Motor neuron (in vitro differentiated cells): Measurements from ENCODE around the gene CREG2. TPM values are rescaled to one million over a fixed set of nuclear protein-coding genes. Genes with fewer than 3 reads are reported as not detected.
A peak's percentile ranks its signal among the peaks of the same experiment; 100 is the strongest.

Source experiments
- ATAC-seq, 8 experiments: fragments of 200-7000 bp; cut with Tn5 transposase; replicated peaks in 6 of 8; 2 replicates each; pipeline ENCODE4 v1.8.0; 2021; ENCODE audit warnings: mild to moderate bottlenecking in 8 of 8, moderate library complexity in 8 of 8
- H3K27ac ChIP-seq, 2 donors: fragments of 250-450 bp; sonication (Bioruptor Pico); 2 replicates each; pipeline ENCODE4 v1.9.0; 2021; ENCODE audit warnings: antibody characterized with exemption in 2 of 2, mild to moderate bottlenecking in 2 of 2, moderate library complexity in 1 of 2
- H3K4me1 ChIP-seq, 2 donors: fragments of 250-450 bp; sonication (Bioruptor Pico); replicated peaks in 1 of 2; 2 replicates each; pipeline ENCODE4 v1.6.1; 2021; ENCODE audit warnings: antibody characterized with exemption in 2 of 2, mild to moderate bottlenecking in 2 of 2, moderate library complexity in 1 of 2
- H3K4me3 ChIP-seq, 5 donors: fragments of 250-450 bp; sonication (Bioruptor Pico); 2 replicates each; pipeline ENCODE4 v1.9.0; 2021; ENCODE audit warnings: antibody characterized with exemption in 5 of 5, mild to moderate bottlenecking in 5 of 5, moderate library complexity in 4 of 5
- WGBS, 10 experiments: fragments of 450-650 bp; shearing (Covaris generic); methylation state at CpG; one replicate each; pipeline ENCODE4 v1.0.0; 2022; 5-methylcytosine and 5-hydroxymethylcytosine counted together
- in situ Hi-C, 9 experiments: fragments of 400-800 bp; cut with MboI; loops; one replicate each; pipeline ENCODE4 v1.15.0; 2021; ENCODE audit warnings: low sequenced_read_pairs in 9 of 9, low pct_unique_long_range_greater_than_20kb in 2 of 9; ENCODE audit not compliant: unreplicated experiment in 9 of 9
- total RNA-seq, 8 experiments: library from RNA; unstranded; fragments of 300-600 nt; gene quantifications; 2 replicates each; pipeline versions ENCODE4 v1.2.3 to v1.2.4, GENCODE V29; 2022

The CREG2 gene
- total RNA-seq, 8 experiments from 2014 or later, result 0.05 to 14.9 (median 6.8) TPM; not detected in 1

- in situ Hi-C loops, result loop anchor here in 1 of 9 experiments (25.0 kb wide), 2 partner anchors 310 to 585 kb away; partner anchors contain the start of gene IL1R2
- H3K27ac ChIP-seq, result no peak overlapping the region
- H3K4me3 ChIP-seq, result no peak overlapping the region
- H3K4me1 ChIP-seq, result peaks cover 28 to 39% of the 10 kb centered on the region in 2 donors
- whole genome bisulfite sequencing, 10 experiments, result 88 to 100% (median 100%) methylated on average over 2 to 6 of the region's 6 CpGs; no CpG with 5 or more reads in 3 of the 10 experiments
- no peak for ATAC-seq
Observed at GRCh38 chr2:101402630-101403029, 15.3 kb upstream of the CREG2 start.

DNA sequence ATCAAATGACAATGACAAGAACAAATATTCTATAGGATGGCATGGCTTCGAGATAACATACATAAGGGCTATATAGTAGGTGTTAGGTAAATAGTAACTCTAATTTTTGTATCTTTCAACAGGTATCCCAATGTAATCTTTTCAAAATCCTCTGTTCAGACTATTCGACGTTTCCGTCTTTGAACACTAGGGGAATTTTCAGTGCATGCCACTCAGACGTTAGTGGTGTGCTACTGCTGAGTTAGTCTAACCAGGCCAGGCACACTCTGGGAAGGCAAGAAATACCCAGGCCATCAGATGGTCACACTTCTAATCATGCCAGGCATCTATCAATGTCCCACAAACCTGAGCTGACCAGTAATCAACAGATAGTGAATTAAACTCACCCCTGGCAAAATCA lies 14.6 kb upstream of the CREG2 start:
- WGBS, 10 experiments, result 73 to 100% (median 81%) methylated on average over 1 to 4 of the region's 5 CpGs; no CpG with 5 or more reads in 5 of the 10 experiments
- ATAC-seq, result peak in 1 of 8 experiments; percentile 34
- Histone ChIP-seq H3K4me1 (peaks cover 28 to 39% of the 10 kb centered on the region in 2 donors), H3K4me3 (no peak overlapping the region), H3K27ac (no peak overlapping the region)
- in situ Hi-C loops, result loop anchor here in 1 of 9 experiments (25.0 kb wide), 2 partner anchors 310 to 585 kb away; partner anchors contain the start of gene IL1R2

GRCh38 chr2:101401326-101401665 lies 14.0 kb upstream of the CREG2 start:
- Histone ChIP-seq H3K4me3 (no peak overlapping the region), H3K27ac (no peak overlapping the region), H3K4me1 (peaks cover 28 to 40% of the 10 kb centered on the region in 2 donors)
- WGBS, 10 experiments, result 20 to 100% (median 92%) methylated on average over 1 to 8 of the region's 8 CpGs; no CpG with 5 or more reads in 1 of the 10 experiments
- in situ Hi-C loops, result loop anchor here in 1 of 9 experiments (25.0 kb wide), 2 partner anchors 311 to 586 kb away; partner anchors contain the start of gene IL1R2
- no peak for ATAC-seq

GRCh38 chr2:101400506-101401325 lies 13.4 kb upstream of the CREG2 start:
- peaks cover 28 to 42% of the 10 kb centered on the region in 2 donors for H3K4me1 ChIP-seq
- H3K4me3 ChIP-seq, result no peak overlapping the region
- in situ Hi-C loops, result loop anchor here in 1 of 9 experiments (25.0 kb wide), 2 partner anchors 312 to 587 kb away; partner anchors contain the start of gene IL1R2
- peak in 4 of 8 experiments; percentile 13 to 33 (median 26) for ATAC-seq
- 33 to 94% (median 81%) methylated on average over 1 to 15 of the region's 18 CpGs; no CpG with 5 or more reads in 1 of the 10 experiments for WGBS, 10 experiments
- H3K27ac ChIP-seq, result no peak overlapping the region

- Histone ChIP-seq H3K27ac (no peak overlapping the region), H3K4me1 (peaks cover 24 to 37% of the 10 kb centered on the region in 2 donors), H3K4me3 (no peak overlapping the region)
- in situ Hi-C loops, result loop anchor here in 1 of 9 experiments (25.0 kb wide), 2 partner anchors 312 to 587 kb away; partner anchors contain the start of gene IL1R2
- peak in 3 of 8 experiments; percentile 20 to 39 (median 39) for ATAC-seq
- WGBS, 10 experiments, result 60 to 100% (median 89%) methylated on average over 1 to 8 of the region's 8 CpGs
Observed at GRCh38 chr2:101400048-101400447, 12.7 kb upstream of the CREG2 start.

DNA sequence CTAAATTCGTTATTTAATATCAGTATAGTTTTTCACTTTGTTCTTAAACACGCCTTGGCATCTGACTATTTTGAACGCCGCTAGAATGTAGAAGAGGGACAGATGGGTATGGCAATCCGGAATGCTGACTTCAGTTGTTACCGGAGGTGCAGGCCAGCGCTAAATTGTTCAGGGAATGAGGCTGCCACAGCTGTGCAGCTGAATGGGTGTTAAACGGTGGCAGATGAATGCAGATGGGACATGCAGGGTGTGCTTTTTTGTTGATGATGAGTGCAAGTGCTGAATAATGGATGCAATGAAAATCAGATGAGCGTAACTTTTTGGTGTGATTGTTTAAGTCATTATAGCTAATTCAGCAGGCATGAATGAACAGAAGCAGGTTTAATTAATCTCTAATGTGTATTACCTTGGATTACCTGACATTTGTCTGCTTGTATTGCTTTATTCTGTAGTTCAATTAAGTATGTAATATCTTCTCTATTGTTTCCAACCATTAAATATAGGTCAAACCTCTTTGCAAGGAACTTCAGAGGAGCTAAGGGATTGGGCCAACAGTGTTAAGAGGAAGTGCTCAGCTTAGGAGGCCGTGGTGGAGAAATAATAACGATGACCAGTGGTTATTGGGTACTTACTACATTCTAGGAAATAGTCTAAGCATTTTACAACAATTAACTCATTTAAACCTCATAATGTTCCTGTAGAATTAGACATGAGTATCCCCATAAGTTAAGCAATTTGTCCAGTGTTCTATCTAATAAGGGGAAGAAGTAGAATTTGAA lies 11.9 kb upstream of the CREG2 start:
- 24 to 91% (median 54%) methylated on average over 3 to 9 of the region's 11 CpGs for whole genome bisulfite sequencing, 10 experiments

DNA sequence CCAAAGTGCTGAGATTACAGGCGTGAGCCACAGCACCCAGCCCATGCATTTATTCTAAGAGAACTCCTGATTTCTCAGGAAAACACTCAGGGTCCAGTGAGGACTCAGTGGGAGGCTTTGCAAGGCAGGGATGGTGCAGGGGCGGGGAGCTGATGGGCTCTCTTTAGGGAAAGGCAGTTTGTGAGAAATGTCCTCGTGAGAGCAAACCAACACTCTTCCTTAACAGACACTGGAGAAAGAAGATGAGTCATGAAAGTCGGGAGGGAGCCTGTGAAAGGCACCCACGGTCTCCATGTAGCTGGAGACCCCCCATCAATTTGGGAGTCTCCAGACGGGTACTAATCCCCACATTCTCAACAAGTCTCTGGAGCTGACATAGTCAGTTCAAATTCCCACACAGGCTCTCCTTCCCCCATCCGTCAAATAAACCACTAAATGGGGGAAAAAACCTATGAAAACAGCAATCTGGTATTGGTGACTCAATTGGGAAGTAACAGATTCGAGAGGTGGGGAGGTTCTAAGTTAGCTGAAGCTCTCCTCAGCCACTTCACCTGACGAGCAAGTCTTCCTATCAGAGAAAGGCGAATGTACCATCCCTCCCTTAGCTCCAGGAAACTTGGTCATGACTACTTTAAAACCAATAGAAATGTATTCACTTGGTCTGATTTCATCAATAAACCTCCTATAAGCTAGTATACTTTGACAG lies 11.0 kb upstream of the CREG2 start:
- Histone ChIP-seq H3K4me3 (no peak overlapping the region), H3K4me1 (peaks cover 15 to 27% of the 10 kb centered on the region in 2 donors), H3K27ac (no peak overlapping the region)
- ATAC-seq, result no peak
- 66 to 100% (median 86%) methylated on average over 2 to 7 of the region's 10 CpGs; no CpG with 5 or more reads in 2 of the 10 experiments for WGBS, 10 experiments
- in situ Hi-C loops, result no loop called here

More for the DNA sequence above, 11.9 kb upstream of the CREG2 start:
- Histone ChIP-seq H3K4me3 (no peak overlapping the region), H3K4me1 (peaks cover 23 to 36% of the 10 kb centered on the region in 2 donors), H3K27ac (no peak overlapping the region)
- ATAC-seq, result peak in 6 of 8 experiments; percentile 6 to 65 (median 50)
- in situ Hi-C loops, result no loop called here

GRCh38 chr2:101396316-101396717 lies 9.0 kb upstream of the CREG2 start:
- peaks cover 14 to 25% of the 10 kb centered on the region in 2 donors for H3K4me1 ChIP-seq
- 0 to 80% (median 16%) methylated on average over 1 to 2 of the region's 2 CpGs; no CpG with 5 or more reads in 2 of the 10 experiments for WGBS, 10 experiments
- in situ Hi-C loops, result no loop called here
- H3K27ac ChIP-seq, result no peak overlapping the region
- H3K4me3 ChIP-seq, result no peak overlapping the region
- peak; percentile 81 to 99 (median 89) for ATAC-seq

- peaks cover 14 to 25% of the 10 kb centered on the region in 2 donors for H3K4me1 ChIP-seq
- ATAC-seq, result peak; percentile 30 to 80 (median 51)
- in situ Hi-C loops, result no loop called here
- WGBS, 10 experiments, result 30 to 100% (median 83%) methylated on average over 1 to 3 of the region's 6 CpGs; no CpG with 5 or more reads in 3 of the 10 experiments
- H3K27ac ChIP-seq, result no peak overlapping the region
- H3K4me3 ChIP-seq, result no peak overlapping the region
Observed at GRCh38 chr2:101395545-101396315, 8.4 kb upstream of the CREG2 start.

- ATAC-seq, result peak in 5 of 8 experiments; percentile 7 to 30 (median 26)
- WGBS, 10 experiments, result 0 to 50% (median 19%) methylated on average over 1 to 4 of the region's 4 CpGs
- Histone ChIP-seq H3K27ac (no peak overlapping the region), H3K4me3 (no peak overlapping the region), H3K4me1 (peaks cover 0 to 4% of the 10 kb centered on the region in 2 donors)
- in situ Hi-C loops, result no loop called here
Observed at GRCh38 chr2:101388232-101388631, 929 bp upstream of the CREG2 start.

- in situ Hi-C loops, result no loop called here
- WGBS, 10 experiments, result 0 to 48% (median 11%) methylated on average over 2 to 6 of the region's 45 CpGs; no CpG with 5 or more reads in 6 of the 10 experiments
Observed at GRCh38 chr2:101386599-101387150, 628 bp downstream of the CREG2 start.

More at GRCh38 chr2:101386599-101387150, 628 bp downstream of the CREG2 start:
- peaks cover 0 to 4% of the 10 kb centered on the region in 2 donors for H3K4me1 ChIP-seq
- peak overlapping the region; percentile 48 to 69 (median 62) for H3K4me3 ChIP-seq
- peak overlapping the region; percentile 45 to 67 for H3K27ac ChIP-seq
- peak in 7 of 8 experiments; percentile 5 to 73 (median 30) for ATAC-seq
